SK-N-SH (cell line): ENCODE results near the gene P2RY11. TPM values are rescaled to one million over a fixed set of nuclear protein-coding genes. Genes with fewer than 3 reads are reported as not detected.

Experiments
- CTCF ChIA-PET: fragments of 300-600, 350-600 bp; formaldehyde crosslinking; extraction: SDS; loops from one replicate; lab custom pipeline; 2021; lab: Yijun Ruan, JAX
- POLR2A ChIA-PET: fragments of 350-600 bp; sonication (Branson Sonifier 250); formaldehyde crosslinking; extraction: SDS; loops from one replicate; lab custom pipeline; 2020; ENCODE audit warnings: antibody characterized with exemption, inconsistent platforms; lab: Yijun Ruan, JAX
- DNase-seq: peaks from one replicate; pipeline ENCODE4 v3.0.0; 2012
- H2AFZ ChIP-seq: fragments of 200-600 bp; sonication (generic); 2 replicates; pipeline ENCODE4 v1.8.1; 2016; ENCODE audit warnings: antibody characterized with exemption, mild to moderate bottlenecking, low read depth
- H3F3A ChIP-seq: fragments of 200-600 bp; sonication (generic); replicated peaks from 2 replicates; pipeline ENCODE3; 2016; ENCODE audit warnings: antibody characterized with exemption, mild to moderate bottlenecking; ENCODE audit not compliant: insufficient read depth
- H3K27ac ChIP-seq, 2 experiments: fragments of 200-500 bp in 1 of 2; fragments of 200-600 bp in 1 of 2; sonication (Bioruptor generic) in 1 of 2; sonication (generic), shearing (Covaris generic) in 1 of 2; 2 replicates each; pipeline versions ENCODE4 v1.5.1 to v1.6.1; 2014 to 2016; ENCODE audit warnings: low read depth in 2 of 2, inconsistent platforms in 1 of 2, low read length in 1 of 2, mild to moderate bottlenecking in 1 of 2, mixed read lengths in 1 of 2
- H3K27me3 ChIP-seq: fragments of 200-600 bp; sonication (generic), shearing (Covaris generic); 2 replicates; pipeline ENCODE4 v1.6.1; 2016; ENCODE audit warnings: mixed run types; ENCODE audit not compliant: insufficient read depth
- H3K36me3 ChIP-seq, 2 experiments: fragments of 200-500 bp in 1 of 2; fragments of 200-600 bp in 1 of 2; sonication (Bioruptor generic) in 1 of 2; sonication (generic) in 1 of 2; replicated peaks in 1 of 2; 2 replicates each; pipeline versions ENCODE3 to v1.5.1; 2014 to 2016; ENCODE audit warnings: low read length in 1 of 2, mild to moderate bottlenecking in 1 of 2; ENCODE audit not compliant: insufficient read depth in 2 of 2, control insufficient read depth in 1 of 2
- H3K4me1 ChIP-seq, 2 experiments: fragments of 200-500 bp in 1 of 2; fragments of 200-600 bp in 1 of 2; sonication (Bioruptor generic) in 1 of 2; sonication (generic), shearing (Covaris generic) in 1 of 2; 2 replicates each; pipeline versions ENCODE4 v1.5.1 to v1.6.1; 2014 to 2016; ENCODE audit warnings: low read depth in 1 of 2, low read length in 1 of 2, mixed run types in 1 of 2; ENCODE audit not compliant: insufficient read depth in 2 of 2, control insufficient read depth in 1 of 2
- H3K4me2 ChIP-seq: fragments of 200-600 bp; sonication (generic), shearing (Covaris generic); 2 replicates; pipeline ENCODE4 v1.6.1; 2017; ENCODE audit warnings: mixed run types
- H3K4me3 ChIP-seq, 2 experiments: fragments of 200-500 bp in 1 of 2; fragments of 200-600 bp in 1 of 2; sonication (Bioruptor generic) in 1 of 2; sonication (generic), shearing (Covaris generic) in 1 of 2; 2 replicates each; pipeline versions ENCODE4 v1.5.1 to v1.8.1; 2014 to 2016; ENCODE audit warnings: low read depth in 2 of 2, inconsistent platforms in 1 of 2, low read length in 1 of 2, mild to moderate bottlenecking in 1 of 2, mixed read lengths in 1 of 2, moderate library complexity in 1 of 2
- H3K79me2 ChIP-seq: fragments of 200-600 bp; sonication (generic); 2 replicates; pipeline ENCODE4 v1.8.1; 2017; ENCODE audit warnings: mild to moderate bottlenecking; ENCODE audit not compliant: insufficient read depth
- H3K9ac ChIP-seq: fragments of 200-600 bp; sonication (generic); 2 replicates; pipeline ENCODE4 v1.6.1; 2017; ENCODE audit warnings: mixed run types
- H3K9me2 ChIP-seq: fragments of 200-600 bp; sonication (generic); 2 replicates; pipeline ENCODE4 v1.6.1; 2017; ENCODE audit warnings: mixed run types
- H3K9me3 ChIP-seq: fragments of 200-600 bp; sonication (generic); 2 replicates; pipeline ENCODE4 v1.6.1; 2017; ENCODE audit warnings: mixed run types, mild to moderate bottlenecking, moderate library complexity
- H4K20me1 ChIP-seq: fragments of 200-600 bp; sonication (generic); 2 replicates; pipeline ENCODE4 v1.6.1; 2017; ENCODE audit warnings: mild to moderate bottlenecking, mixed run types; ENCODE audit not compliant: insufficient read depth
- CHD2 ChIP-seq: fragments of 150-350 bp; IDR thresholded peaks from 2 replicates; pipeline ENCODE4 v1.6.1; 2018; ENCODE audit warnings: low read length; ENCODE audit not compliant: partially characterized antibody
- ELF1 ChIP-seq: IDR thresholded peaks from 2 replicates; pipeline ENCODE4 v1.4.0; 2012
- FOSL2 ChIP-seq: IDR thresholded peaks from 2 replicates; pipeline ENCODE4 v1.4.0; 2012; ENCODE audit warnings: low read depth, mild to moderate bottlenecking, moderate library complexity, borderline replicate concordance
- IRF3 ChIP-seq: fragments of 150-350 bp; IDR thresholded peaks from 2 replicates; pipeline ENCODE4 v1.6.1; 2016; ENCODE audit warnings: mild to moderate bottlenecking, low read depth, low read length
- MEF2A ChIP-seq: IDR thresholded peaks from 2 replicates; pipeline ENCODE4 v1.4.0; 2012; ENCODE audit warnings: low read depth, borderline replicate concordance
- MXI1 ChIP-seq: IDR thresholded peaks from 2 replicates; pipeline ENCODE4 v1.6.1; 2012; ENCODE audit warnings: mild to moderate bottlenecking, low read depth, low read length, improper control_type of control experiment
- NFIC ChIP-seq: IDR thresholded peaks from 2 replicates; pipeline ENCODE4 v1.4.0; 2012; ENCODE audit warnings: borderline replicate concordance
- NRF1 ChIP-seq: IDR thresholded peaks from 2 replicates; pipeline ENCODE4 v1.6.1; 2012; ENCODE audit warnings: low read depth, mild to moderate bottlenecking, low read length
- RAD21 ChIP-seq: IDR thresholded peaks from 2 replicates; pipeline ENCODE4 v1.6.1; 2012; ENCODE audit warnings: mild to moderate bottlenecking, low read length
- RCOR1 ChIP-seq: fragments of 150-350 bp; IDR thresholded peaks from 2 replicates; pipeline ENCODE4 v1.6.1; 2017; ENCODE audit warnings: antibody characterized with exemption, low read length
- REST ChIP-seq: IDR thresholded peaks from 2 replicates; pipeline ENCODE4 v1.6.1; 2012; ENCODE audit warnings: mild to moderate bottlenecking, low read depth, low read length, moderate library complexity
- RFX5 ChIP-seq: IDR thresholded peaks from 2 replicates; pipeline ENCODE4 v1.6.1; 2012; ENCODE audit warnings: mild to moderate bottlenecking, improper control_type of control experiment, low read length
- SIN3A ChIP-seq: IDR thresholded peaks from 2 replicates; pipeline ENCODE4 v1.6.1; 2012; ENCODE audit warnings: low read depth, mild to moderate bottlenecking, low read length, moderate library complexity, borderline replicate concordance
- TAF1 ChIP-seq: IDR thresholded peaks from 2 replicates; pipeline ENCODE4 v1.6.1; 2012; ENCODE audit warnings: low read depth, mild to moderate bottlenecking, low read length, moderate library complexity, borderline replicate concordance
- USF2 ChIP-seq: fragments of 150-350 bp; IDR thresholded peaks from 2 replicates; pipeline ENCODE4 v1.6.1; 2017; ENCODE audit warnings: antibody characterized with exemption, low read length, low read depth, borderline replicate concordance
- WGBS: methylation state at CpG from one replicate; pipeline ENCODE4 v1.1.6; 2017; ENCODE audit warnings: low lambda C conversion rate; 5-methylcytosine and 5-hydroxymethylcytosine counted together
- polyA plus RNA-seq, 3 experiments: library from polyadenylated mRNA; depleted of rRNA; stranded (reverse); fragments of >200 nt; gene quantifications; 2 replicates each; pipeline ENCODE4 v1.2.3, GENCODE V29; 2012
- TF ChIP-seq, protein P1 (sequence below): fragments of 200-600 bp; sonication (generic); IDR thresholded peaks from 2 replicates; pipeline ENCODE4 v1.6.1; 2017; ENCODE audit warnings: antibody characterized with exemption, mild to moderate bottlenecking, moderate library complexity
- TF ChIP-seq, protein P2 (sequence below): IDR thresholded peaks from 2 replicates; pipeline ENCODE4 v1.4.0; 2012; ENCODE audit warnings: low read depth, borderline replicate concordance

P2RY11 gene
- polyA plus RNA-seq, 1 of the 3 experiments (the other 2 are of a cell fraction), result 6.8 TPM

DNA sequence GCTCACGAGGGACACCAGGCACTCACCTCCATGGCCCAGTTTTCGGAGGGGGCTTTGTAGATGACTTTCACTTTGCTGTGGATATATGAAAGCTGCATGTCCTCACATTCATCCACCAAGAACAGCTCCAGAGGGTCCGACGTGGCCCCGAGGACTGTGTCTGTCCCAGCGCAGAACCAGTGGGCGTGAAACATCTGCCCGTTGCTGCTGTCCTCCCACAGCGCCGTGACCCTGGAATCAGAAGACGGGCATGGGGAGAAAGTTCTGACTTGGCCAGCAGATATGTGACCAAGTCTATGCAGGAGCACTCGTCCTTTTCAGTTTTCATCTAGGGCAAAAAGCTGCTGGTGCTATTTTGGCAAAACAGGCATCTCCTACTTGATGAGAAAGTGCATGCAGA, 37.9 kb downstream of the P2RY11 start:
- Histone ChIP-seq H4K20me1 (no peaks in the 10 kb centered on the region), H3K4me2 (no peak overlapping the region), H3K79me2 (no peaks in the 10 kb centered on the region; the same call in 1 of the 2 replicates), H3K36me3 (peaks cover 65 to 67% of the 10 kb centered on the region in 2 experiments), H3K27ac (no peak overlapping the region)
- TF ChIP-seq RCOR1 (no peak), RAD21 (no peak), IRF3 (no peak), ELF1 (no peak), TAF1 (no peak), SIN3A (no peak), CHD2 (no peak), NFIC (no peak), FOSL2 (no peak)
- TF ChIP-seq, protein P1, sequence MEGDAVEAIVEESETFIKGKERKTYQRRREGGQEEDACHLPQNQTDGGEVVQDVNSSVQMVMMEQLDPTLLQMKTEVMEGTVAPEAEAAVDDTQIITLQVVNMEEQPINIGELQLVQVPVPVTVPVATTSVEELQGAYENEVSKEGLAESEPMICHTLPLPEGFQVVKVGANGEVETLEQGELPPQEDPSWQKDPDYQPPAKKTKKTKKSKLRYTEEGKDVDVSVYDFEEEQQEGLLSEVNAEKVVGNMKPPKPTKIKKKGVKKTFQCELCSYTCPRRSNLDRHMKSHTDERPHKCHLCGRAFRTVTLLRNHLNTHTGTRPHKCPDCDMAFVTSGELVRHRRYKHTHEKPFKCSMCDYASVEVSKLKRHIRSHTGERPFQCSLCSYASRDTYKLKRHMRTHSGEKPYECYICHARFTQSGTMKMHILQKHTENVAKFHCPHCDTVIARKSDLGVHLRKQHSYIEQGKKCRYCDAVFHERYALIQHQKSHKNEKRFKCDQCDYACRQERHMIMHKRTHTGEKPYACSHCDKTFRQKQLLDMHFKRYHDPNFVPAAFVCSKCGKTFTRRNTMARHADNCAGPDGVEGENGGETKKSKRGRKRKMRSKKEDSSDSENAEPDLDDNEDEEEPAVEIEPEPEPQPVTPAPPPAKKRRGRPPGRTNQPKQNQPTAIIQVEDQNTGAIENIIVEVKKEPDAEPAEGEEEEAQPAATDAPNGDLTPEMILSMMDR, result no peak
- TF ChIP-seq, protein P2, sequence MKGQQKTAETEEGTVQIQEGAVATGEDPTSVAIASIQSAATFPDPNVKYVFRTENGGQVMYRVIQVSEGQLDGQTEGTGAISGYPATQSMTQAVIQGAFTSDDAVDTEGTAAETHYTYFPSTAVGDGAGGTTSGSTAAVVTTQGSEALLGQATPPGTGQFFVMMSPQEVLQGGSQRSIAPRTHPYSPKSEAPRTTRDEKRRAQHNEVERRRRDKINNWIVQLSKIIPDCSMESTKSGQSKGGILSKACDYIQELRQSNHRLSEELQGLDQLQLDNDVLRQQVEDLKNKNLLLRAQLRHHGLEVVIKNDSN, result no peak
- TF ChIP-seq, all 33 proteins: peak for 0
- H3K27me3 ChIP-seq, result no peaks in the 10 kb centered on the region
- POLR2A ChIA-PET, result no interaction called here
- no peak overlapping the region for H3K9ac ChIP-seq
- CTCF ChIA-PET, result interaction anchor here (1.0 to 2.4 kb wide), 2 partner anchors 12 to 101 kb away, joined by 3 to 7 read pairs; no protein-coding TSS in a partner anchor
- WGBS, result 94% methylated on average over 12 of the region's 12 CpGs
- no peak overlapping the region for H3K4me3 ChIP-seq
- H2AFZ ChIP-seq, result no peak overlapping the region
- no peaks in the 10 kb centered on the region for H3K9me2 ChIP-seq
- DNase-seq, result no peak
- H3F3A ChIP-seq, result no peaks in the 10 kb centered on the region
- H3K4me1 ChIP-seq, result peaks cover 0 to 8% of the 10 kb centered on the region in 2 experiments; a peak in 1 of 4 replicates
- no peaks in the 10 kb centered on the region for H3K9me3 ChIP-seq

DNA sequence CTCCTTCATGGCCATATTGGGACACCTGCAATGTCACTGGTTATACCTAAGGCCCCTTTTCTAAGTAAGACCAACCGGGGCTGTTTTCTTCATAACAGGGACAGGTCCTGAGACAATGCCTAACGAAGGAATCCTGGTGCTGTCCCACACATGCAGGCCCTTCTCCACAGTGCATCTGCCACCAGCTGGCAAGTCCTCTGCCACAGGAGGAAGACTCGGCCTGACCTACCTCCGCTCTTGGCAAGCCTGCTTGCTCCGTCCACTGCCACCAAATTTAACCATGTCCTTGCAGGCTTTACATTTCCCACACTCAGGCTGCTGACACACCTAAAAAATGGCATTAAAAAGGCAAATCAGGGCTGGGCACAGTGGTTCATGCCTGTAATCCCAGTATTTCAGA, 40.0 kb downstream of the P2RY11 start:
- no peaks in the 10 kb centered on the region; the same call in 1 of the 2 replicates for H3K79me2 ChIP-seq
- H3K9me2 ChIP-seq, result no peaks in the 10 kb centered on the region
- no peak overlapping the region for H3K9ac ChIP-seq
- H3F3A ChIP-seq, result no peaks in the 10 kb centered on the region
- DNase-seq, result no peak
- ChIA-PET CTCF (interaction anchor here (0.9 to 2.4 kb wide), 4 partner anchors 11 to 108 kb away, joined by 3 to 7 read pairs (median 4); no protein-coding TSS in a partner anchor), POLR2A (no interaction called here)
- H3K4me1 ChIP-seq, result peaks cover 0 to 3% of the 10 kb centered on the region in 2 experiments; a peak in 1 of 4 replicates
- no peak overlapping the region for H3K27ac ChIP-seq
- TF ChIP-seq CHD2 (no peak), MEF2A (no peak), USF2 (no peak), MXI1 (no peak), NRF1 (no peak), TAF1 (no peak), REST (no peak), RCOR1 (no peak), RFX5 (no peak)
- H2AFZ ChIP-seq, result no peak overlapping the region
- no peak overlapping the region for H3K4me2 ChIP-seq
- no peaks in the 10 kb centered on the region for H3K27me3 ChIP-seq
- 90% methylated on average over 5 of the region's 5 CpGs for WGBS
- no peak overlapping the region for H3K4me3 ChIP-seq
- H4K20me1 ChIP-seq, result no peaks in the 10 kb centered on the region
- H3K9me3 ChIP-seq, result no peaks in the 10 kb centered on the region
- peaks cover 59 to 60% of the 10 kb centered on the region in 2 experiments for H3K36me3 ChIP-seq
